Activated T-helper 1 cell treated with anti-CD3 and anti-CD28 coated beads, Interleukin-12 subunit alpha, Interleukin-12 subunit beta, Interleukin-2, Interleukin-4 antibody, amounts not matched to agents 30 ng/mL and 10 ng/mL and 1 ng/mL, durations not matched to agents 14 hours and 24 hours and 36 hours (primary cell): ENCODE results near the gene MAP2K3. TPM values are rescaled to one million over a fixed set of nuclear protein-coding genes. Genes with fewer than 3 reads are reported as not detected.
"Not testable (repeated sequence)": the region's sequence is repeated elsewhere in the genome, so short reads cannot be mapped to it uniquely, and the experiment has no call there.

ENCODE experiments used
- DNase-seq: peaks from one replicate; pipeline ENCODE4 v3.0.0; 2021; ENCODE audit warnings: low spot score
- H3K27ac Mint-ChIP-seq: one replicate; pipeline ENCODE4 v1.8.0; 2021; ENCODE audit warnings: mild to moderate bottlenecking, mixed read lengths
- H3K27me3 Mint-ChIP-seq: one replicate; pipeline ENCODE4 v1.8.0; 2022; ENCODE audit warnings: mild to moderate bottlenecking, moderate library complexity, mixed read lengths; ENCODE audit not compliant: insufficient read depth
- H3K36me3 Mint-ChIP-seq: one replicate; pipeline ENCODE4 v1.8.0; 2021; ENCODE audit warnings: low read depth, mixed read lengths
- H3K4me1 Mint-ChIP-seq: one replicate; pipeline ENCODE4 v1.8.0; 2021; ENCODE audit warnings: low read depth, mixed read lengths
- H3K4me3 Mint-ChIP-seq: one replicate; pipeline ENCODE4 v1.8.0; 2021; ENCODE audit warnings: mild to moderate bottlenecking, moderate library complexity, mixed read lengths
- H3K9me3 Mint-ChIP-seq: one replicate; pipeline ENCODE4 v1.8.0; 2021; ENCODE audit warnings: mixed read lengths
- intact Hi-C: fragments of 100-400 bp; cut with micrococcal nuclease; formaldehyde crosslinking; loops from one replicate; pipeline ENCODE4 v1.15.1; 2024
- total RNA-seq: library from RNA; stranded (reverse); gene quantifications from 2 replicates; pipeline ENCODE4 v1.2.3, GENCODE V29; 2022

Gene MAP2K3
- total RNA-seq, 1 donor from 2014 or later: 185 TPM

DNA sequence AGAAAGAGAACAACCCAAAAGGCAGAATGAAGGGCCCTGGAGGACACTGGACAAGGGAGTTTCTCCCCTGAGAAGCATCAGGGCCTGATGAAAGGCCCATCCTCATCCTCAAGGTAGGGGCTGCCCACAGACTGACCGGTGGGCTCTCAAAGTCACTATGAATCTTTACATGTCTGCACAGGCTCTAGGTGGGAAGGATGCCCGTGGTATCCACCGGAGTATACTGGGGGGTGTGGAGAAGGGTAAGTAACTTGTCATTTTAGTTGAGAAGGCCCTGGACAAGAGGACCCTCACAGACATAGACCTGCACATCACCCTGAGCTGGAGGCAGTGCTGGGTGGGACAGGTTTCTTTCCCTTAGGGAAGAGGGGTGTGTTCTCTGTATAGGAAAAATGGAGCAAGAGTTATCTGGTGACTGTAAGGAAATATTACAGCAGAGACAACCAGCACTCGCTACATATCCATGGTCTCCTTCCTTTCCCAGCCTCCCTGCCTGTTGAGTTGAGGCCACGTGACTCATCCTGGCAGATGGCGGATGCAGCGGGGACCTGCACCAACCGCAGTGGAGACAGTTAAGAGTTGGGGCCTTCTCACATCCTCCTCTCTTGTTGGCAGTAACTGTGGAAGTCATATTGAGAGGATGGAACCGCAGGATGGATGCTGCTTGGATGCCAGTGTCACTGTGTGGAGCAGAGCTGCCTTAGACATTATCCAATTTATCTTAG is 46.1 kb downstream of the MAP2K3 start:
- Mint-ChIP-seq H3K27ac (no peak overlapping the region), H3K36me3 (no peaks in the 10 kb centered on the region), H3K4me3 (no peak overlapping the region), H3K27me3 (peaks cover 2% of the 10 kb centered on the region), H3K4me1 (no peaks in the 10 kb centered on the region), H3K9me3 (peaks cover 6% of the 10 kb centered on the region)
- no peak for DNase-seq
- intact Hi-C loops: no loop called here

DNA sequence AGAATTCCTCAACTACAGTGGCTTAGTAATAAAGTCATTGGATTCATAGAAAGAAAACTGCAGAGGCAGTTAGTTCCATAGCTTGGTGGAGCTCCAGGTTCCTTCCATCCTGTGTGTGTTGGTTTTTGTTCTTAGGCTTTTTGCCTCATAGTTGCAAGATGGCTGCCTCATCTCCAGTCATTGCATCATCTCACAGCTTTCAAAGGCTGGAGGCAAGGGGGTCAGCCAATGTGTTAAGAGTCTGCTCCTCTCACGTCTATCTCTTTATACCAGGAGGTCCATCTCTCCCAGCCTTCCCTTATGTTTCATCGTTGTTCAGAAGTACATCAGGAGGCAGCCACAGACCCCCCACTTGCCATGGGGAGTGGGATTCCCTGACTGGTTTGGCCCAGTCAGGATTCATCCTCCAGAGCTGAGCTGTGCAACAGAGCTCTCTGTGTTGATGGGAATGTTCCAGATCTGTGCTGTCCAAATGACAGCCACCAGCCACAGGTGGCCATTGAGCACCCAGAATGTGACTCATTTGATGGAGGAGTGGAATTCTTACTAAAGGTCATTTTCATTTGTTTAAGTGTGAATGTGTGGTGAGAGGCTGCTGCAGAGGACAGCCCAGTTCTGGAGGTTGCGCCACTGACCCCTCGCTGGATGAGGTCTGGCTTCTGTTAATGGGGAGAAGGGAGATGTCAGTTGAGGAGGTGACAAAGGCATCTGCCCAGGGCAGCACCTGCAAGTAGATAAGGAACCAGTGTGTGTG is 52.2 kb downstream of the MAP2K3 start:
- intact Hi-C loops, H3K4me1 Mint-ChIP-seq, H3K27me3 Mint-ChIP-seq, H3K4me3 Mint-ChIP-seq, H3K9me3 Mint-ChIP-seq, DNase-seq, H3K36me3 Mint-ChIP-seq, H3K27ac Mint-ChIP-seq: not testable (repeated sequence)

DNA sequence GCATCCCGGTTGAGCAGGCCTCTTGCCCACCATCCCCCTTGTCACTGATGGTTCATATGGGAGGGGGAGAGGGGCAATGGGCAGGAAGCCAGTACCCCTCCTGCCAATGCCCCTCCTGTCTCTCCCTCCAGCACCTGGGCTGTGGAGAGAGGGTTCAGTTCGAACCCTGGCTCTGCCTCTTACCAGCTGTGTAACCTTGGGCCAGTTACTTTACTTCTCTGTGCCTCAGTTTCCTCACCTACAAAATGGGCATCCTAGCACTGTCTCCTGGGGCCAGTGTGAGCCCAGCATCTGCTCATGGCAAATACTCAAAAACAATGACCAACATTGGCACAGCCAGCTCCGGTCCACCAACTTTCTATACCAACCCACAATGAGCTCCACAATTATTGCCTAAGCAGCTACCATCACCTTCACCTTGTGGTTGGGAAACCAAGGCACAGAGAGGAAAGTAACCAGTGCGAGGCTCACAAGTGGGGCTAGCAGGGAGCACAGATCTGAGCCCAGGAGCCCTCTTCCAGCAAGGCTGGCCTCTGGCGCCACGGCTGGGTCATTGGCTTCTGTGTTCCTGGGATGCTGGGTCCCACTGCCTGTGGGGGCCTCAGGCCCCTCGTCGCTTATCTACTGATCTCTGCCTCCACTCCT is 53.6 kb downstream of the MAP2K3 start:
- H3K4me1 Mint-ChIP-seq, H3K9me3 Mint-ChIP-seq, DNase-seq, H3K4me3 Mint-ChIP-seq, H3K27ac Mint-ChIP-seq, intact Hi-C loops, H3K36me3 Mint-ChIP-seq, H3K27me3 Mint-ChIP-seq: not testable (repeated sequence)

DNA sequence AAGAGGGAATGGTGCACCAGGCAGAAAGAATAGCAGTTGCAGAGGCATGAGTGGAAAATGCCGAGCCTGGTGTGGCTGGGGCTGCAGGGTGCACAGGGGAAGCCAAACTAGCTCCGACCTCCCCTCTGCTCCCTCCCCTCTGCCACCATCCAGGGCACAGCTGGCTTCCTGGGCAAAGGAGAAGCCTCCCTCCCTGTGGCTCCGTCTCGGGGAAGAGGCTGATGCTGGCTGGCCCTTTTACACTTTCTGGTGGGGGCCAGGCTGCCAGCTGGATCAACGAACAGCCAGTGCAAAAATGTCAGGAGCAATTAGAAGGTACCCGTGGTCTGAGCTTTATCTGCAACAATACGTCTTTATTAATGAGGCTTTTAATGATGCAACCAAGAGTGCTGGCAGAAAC is 54.5 kb downstream of the MAP2K3 start:
- Mint-ChIP-seq H3K4me1 (no peaks in the 10 kb centered on the region), H3K4me3 (no peak overlapping the region), H3K9me3 (no peaks in the 10 kb centered on the region), H3K27me3 (no peaks in the 10 kb centered on the region), H3K36me3 (no peaks in the 10 kb centered on the region), H3K27ac (no peak overlapping the region)
- DNase-seq: no peak
- intact Hi-C loops: no loop called here

DNA sequence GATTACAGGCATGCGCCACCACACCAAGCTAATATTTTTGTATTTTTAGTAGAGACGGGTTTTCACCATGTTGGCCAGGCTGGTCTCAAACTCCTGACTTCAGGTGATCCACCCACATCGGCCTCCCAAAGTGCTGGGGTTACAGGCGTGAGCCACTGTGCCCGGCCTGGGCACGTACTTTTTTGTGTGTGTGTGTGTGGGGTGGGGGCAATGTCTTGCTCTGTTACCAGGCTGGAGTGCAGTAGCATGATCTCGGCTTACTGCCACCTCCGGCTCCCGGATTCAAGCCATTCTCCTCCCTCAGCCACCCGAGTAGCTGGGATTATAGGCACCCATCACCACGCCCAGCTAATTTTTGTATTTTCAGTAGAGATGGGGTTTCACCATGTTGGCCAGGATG is 55.1 kb downstream of the MAP2K3 start:
- DNase-seq, H3K27ac Mint-ChIP-seq, H3K9me3 Mint-ChIP-seq, H3K36me3 Mint-ChIP-seq, H3K4me1 Mint-ChIP-seq, H3K27me3 Mint-ChIP-seq, H3K4me3 Mint-ChIP-seq, intact Hi-C loops: not testable (repeated sequence)

DNA sequence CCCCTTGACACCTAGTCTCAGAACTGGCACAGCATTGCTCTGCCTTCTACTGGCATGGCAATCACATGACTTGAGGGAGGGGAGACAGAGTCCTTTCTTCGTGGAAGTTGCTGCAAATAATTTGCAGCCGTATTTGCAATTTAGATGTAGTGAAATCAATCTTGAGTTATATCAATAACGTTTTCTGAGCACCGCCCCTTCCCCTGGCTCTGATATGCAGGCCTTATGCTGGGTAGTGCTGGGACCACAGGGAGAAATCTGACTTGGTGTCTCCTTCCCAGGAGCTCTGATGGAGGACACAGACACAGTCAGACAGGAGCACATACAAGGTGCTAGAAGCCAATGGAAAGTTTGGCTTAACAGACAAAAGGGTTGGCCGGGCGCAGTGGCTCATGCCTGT is 55.9 kb downstream of the MAP2K3 start:
- H3K27ac Mint-ChIP-seq, H3K36me3 Mint-ChIP-seq, DNase-seq, H3K4me1 Mint-ChIP-seq, intact Hi-C loops, H3K9me3 Mint-ChIP-seq, H3K4me3 Mint-ChIP-seq, H3K27me3 Mint-ChIP-seq: not testable (repeated sequence)

DNA sequence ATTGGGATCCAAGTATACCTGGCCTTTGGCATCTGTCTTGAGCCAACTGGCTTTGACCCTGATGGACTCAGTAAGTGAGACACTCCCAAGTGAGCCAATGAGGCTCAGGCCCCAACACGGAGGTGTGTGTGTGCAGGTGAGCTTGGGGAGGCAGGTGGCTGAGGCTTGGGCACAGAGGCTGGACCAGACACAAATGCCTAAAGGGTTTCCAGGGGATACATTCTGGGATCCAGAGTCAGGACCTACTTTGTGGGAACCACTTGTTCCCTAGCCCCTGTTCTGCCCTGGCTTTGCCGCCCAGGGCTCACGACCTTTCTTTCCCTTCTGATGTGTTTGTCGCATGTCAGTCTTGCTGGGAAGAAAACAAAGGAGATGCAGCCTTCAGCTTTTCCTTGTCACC is 56.8 kb downstream of the MAP2K3 start:
- DNase-seq, H3K36me3 Mint-ChIP-seq, H3K27me3 Mint-ChIP-seq, intact Hi-C loops, H3K4me3 Mint-ChIP-seq, H3K9me3 Mint-ChIP-seq, H3K4me1 Mint-ChIP-seq, H3K27ac Mint-ChIP-seq: not testable (repeated sequence)

DNA sequence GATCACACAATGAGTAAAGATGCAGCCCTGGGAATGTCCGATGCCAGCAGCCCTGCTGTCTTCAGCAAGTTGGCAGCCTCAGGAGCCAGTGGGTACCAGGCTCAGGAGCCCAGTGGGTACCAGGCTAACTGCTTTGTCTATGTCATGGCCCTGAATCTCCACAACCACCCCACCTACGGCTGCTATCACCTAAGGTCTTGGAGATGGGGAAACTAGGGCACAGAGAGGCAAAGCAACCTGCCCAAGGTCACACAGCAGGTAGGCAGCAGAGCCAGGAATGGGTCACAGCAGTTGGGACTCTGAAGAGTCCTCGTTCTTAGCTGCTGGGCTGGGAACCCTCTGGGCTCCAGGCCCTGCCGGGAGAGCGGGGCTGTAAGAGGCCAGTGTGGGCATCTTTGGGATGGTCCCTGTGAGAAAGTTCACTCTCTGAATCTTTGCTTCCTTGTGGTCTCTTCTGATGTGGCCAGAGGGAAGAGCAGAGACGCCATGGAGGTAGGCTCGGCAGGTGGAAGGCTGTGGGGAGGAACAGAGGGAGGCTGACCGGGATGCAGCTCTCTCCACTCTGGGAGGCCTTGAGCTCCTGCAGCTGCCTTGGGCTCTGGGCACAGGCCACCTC is 57.5 kb downstream of the MAP2K3 start:
- H3K36me3 Mint-ChIP-seq, intact Hi-C loops, DNase-seq, H3K4me3 Mint-ChIP-seq, H3K27me3 Mint-ChIP-seq, H3K27ac Mint-ChIP-seq, H3K9me3 Mint-ChIP-seq, H3K4me1 Mint-ChIP-seq: not testable (repeated sequence)

DNA sequence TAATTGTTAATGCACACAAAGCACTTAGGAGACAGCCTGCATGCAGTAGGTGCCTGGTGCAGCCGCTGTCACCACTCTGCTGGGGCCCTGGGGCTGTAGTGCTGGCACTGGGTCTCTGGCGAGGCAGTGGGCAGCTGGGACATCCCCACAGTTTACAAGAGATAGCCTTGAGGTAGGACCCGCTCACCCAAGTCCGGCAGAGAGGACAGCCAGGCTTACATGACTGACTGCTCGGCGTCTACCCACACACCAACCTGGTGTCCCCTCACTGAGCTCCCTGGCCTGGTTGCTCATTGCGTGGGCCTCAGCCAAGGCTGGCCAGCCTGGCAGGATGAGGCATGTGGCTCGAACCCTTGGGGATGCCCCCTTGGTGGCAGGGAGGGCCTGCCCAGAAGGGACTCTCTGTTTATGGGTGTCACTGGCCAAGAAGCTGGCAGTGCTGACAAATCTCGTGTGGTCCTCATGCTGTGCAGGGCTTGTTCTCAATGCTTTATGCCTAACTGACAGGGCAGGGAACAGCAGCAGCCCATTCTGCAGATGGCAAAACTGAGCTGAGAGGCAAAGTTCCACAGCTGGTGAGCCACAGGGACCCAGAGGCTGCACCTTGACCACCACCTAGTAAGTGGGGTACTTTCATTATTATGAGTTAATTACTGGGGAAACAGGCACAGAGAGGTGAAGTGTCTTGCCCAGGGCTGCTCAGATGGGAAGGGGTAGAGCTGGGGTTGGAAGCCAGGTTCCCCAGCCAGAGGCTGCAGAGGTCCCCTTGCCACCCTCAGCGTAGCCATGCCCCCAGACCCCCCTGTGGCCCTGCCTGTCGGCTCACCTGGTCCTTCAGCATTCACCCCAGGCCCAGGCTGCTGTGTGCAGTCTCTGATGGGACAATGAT is 58.8 kb downstream of the MAP2K3 start:
- DNase-seq, H3K4me3 Mint-ChIP-seq, H3K27me3 Mint-ChIP-seq, H3K4me1 Mint-ChIP-seq, H3K9me3 Mint-ChIP-seq, H3K36me3 Mint-ChIP-seq, H3K27ac Mint-ChIP-seq, intact Hi-C loops: not testable (repeated sequence)

DNA sequence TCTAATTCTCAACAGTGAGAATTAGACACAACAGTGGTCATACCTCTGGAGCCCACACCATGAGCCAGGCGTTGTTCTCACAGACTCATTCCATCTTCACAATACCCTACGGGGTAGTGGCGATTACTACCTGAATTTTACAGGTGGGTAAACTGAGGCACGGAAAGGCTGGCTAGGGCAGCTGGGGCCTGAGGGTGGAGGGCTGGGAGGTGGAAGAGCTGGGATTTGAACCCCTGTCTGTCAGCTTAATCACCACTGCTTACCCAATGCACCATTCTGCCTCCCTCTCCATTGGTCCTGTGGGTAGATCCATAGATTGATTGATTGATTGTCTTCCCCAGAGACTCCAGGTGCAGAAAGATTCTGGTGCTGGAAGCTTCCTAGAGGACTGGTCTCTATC is 60.3 kb downstream of the MAP2K3 start:
- H3K9me3 Mint-ChIP-seq, H3K4me3 Mint-ChIP-seq, H3K27ac Mint-ChIP-seq, DNase-seq, H3K27me3 Mint-ChIP-seq, H3K4me1 Mint-ChIP-seq, intact Hi-C loops, H3K36me3 Mint-ChIP-seq: not testable (repeated sequence)

DNA sequence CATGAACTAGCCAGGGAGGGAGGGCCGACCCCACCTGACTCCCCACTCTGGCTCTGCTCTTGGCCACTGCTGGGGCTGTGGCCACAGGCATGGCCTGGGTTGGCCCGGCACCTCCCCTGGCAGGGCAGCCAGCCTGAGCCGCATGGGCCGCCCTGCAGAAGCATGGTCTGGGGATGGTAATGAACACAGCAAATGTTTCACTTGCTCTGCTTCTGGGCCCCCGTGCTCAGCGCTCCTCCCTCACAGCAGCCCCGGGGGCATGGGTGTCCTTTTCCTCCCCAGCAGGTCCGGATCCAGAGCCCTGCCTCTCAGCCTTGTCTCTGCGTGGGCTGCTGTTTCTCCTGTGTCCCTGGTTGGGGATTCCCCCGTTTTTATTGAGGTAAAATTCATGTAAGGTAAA is 60.7 kb downstream of the MAP2K3 start:
- DNase-seq: no peak
- no peak overlapping the region for H3K27ac Mint-ChIP-seq

DNA sequence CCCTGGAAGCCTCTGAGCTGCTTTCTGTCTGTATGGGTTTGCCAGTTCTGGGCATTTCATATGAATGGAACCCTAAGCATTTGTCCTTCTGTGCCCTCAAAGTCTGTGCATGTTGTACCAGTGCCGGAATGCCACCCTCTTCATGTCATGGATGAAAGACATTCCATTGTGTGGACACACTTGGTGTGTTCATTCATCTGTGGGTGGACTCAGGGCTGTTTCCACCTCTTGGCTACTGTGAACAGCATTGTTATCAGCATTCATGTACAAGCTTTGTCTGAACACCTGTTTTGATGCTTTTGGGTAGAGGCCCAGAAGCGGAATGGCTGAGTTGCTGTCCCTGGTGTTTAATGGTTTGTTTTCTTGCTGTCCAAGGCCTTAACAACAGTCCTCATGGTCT is 61.6 kb downstream of the MAP2K3 start:
- intact Hi-C loops, H3K36me3 Mint-ChIP-seq, DNase-seq, H3K9me3 Mint-ChIP-seq, H3K27me3 Mint-ChIP-seq, H3K4me1 Mint-ChIP-seq, H3K27ac Mint-ChIP-seq, H3K4me3 Mint-ChIP-seq: not testable (repeated sequence)

More for the DNA sequence above, 60.7 kb downstream of the MAP2K3 start:
- Mint-ChIP-seq H3K27me3 (no peaks in the 10 kb centered on the region), H3K9me3 (no peaks in the 10 kb centered on the region), H3K36me3 (no peaks in the 10 kb centered on the region), H3K4me3 (no peak overlapping the region), H3K4me1 (no peaks in the 10 kb centered on the region)
- intact Hi-C loops: no loop called here
